ENCODE data around the gene ZNFX1.

DNA sequence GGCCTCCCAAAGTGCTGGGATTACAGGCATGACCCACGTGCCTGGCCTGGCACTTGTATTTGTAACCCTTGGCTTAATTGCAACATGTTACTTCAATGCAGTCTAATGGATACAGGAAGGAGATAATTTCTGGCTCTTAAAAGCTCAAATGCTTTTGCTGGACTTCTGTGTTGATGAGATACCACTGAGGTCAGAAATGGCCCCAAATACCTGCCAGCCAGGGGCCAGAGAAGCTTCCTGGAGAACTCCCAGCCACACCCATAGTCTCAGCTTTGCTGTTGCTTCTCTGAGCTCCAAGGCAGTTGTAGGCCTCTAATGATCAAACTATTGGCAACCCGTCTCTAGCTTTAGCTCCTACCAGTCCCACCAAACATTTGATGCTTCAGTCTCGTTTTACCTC lies 14.2 kb upstream of the ZNFX1 start:
- TF ChIP-seq CTCF (IDR thresholded peaks at IDR 0.05; ENCODE audit: insufficient read depth, low read length) (no peak), POLR2AphosphoS5 (IDR thresholded peaks at IDR 0.05; ENCODE audit: low read depth) (no peak), GABPA (IDR thresholded peaks at IDR 0.05; ENCODE audit: low read depth) (no peak)
